Left lobe of liver (tissue), 2 donors: ENCODE data around the gene TP53BP2. TPM values are rescaled to one million over a fixed set of nuclear protein-coding genes. Genes with fewer than 3 reads are reported as not detected.
A peak's percentile ranks its signal among the peaks of the same experiment; 100 is the strongest.
"Not testable (repeated sequence)": the region's sequence is repeated elsewhere in the genome, so short reads cannot be mapped to it uniquely, and the experiment has no call there.

Experiments
- ATAC-seq: fragments of 200-7000 bp; cut with Tn5 transposase; one replicate; pipeline ENCODE4 v1.9.1; 2020; ENCODE audit warnings: mild to moderate bottlenecking, moderate library complexity
- DNase-seq: peaks from one replicate; pipeline ENCODE4 v3.0.0-alpha.2; 2020; ENCODE audit warnings: low spot score
- total RNA-seq: library from RNA; stranded (reverse); gene quantifications from one replicate; pipeline ENCODE4 v1.2.1, GENCODE V29; 2021
- donor health status: DM: no; HTN: no; CAD: no; lungs with moderate emphysema.
- donor health status: DM: no; HTN: yes; CAD: no.

Gene TP53BP2
- total RNA-seq, 1 donor from 2014 or later: 11.6 TPM

DNA sequence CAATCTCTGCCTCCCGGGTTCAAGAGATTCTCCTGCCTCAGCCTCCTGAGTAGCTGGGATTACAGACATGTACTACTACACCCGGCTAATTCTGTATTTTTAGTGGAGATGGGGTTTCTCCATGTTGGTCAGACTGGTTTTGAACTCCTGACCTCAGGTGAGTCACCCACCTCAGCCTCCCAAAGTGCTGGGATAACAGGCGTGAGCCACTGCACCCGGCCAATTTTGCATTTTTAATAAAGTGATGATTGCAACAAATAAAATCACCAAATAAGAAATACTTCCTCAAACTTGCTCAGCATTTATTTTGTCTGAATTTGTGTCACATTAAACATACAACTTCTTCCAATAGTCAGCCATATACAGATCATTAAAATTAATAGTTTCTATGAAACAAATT lies 35.8 kb downstream of the TP53BP2 start:
- not testable (repeated sequence) for DNase-seq, ATAC-seq

DNA sequence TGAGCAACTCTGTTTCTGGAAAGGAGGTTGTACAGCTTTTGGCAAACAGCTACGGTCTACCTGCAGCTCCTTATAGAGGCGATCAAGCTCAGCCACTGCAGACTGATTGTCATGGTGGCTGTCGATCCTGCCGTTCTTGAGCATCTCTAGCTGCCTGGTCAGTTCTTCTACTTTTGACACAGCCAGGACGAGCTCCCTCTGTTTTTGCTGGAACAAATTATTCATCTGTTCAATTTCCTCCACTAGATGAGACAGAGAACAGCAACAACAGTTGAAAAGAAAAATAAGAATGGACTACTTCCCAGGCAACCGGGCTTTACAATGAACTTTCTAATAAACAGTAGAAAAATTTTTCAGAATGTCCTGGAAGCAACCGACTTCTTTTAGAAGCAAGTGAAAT lies 42.5 kb downstream of the TP53BP2 start:
- DNase-seq (no peak), ATAC-seq (no peak)

DNA sequence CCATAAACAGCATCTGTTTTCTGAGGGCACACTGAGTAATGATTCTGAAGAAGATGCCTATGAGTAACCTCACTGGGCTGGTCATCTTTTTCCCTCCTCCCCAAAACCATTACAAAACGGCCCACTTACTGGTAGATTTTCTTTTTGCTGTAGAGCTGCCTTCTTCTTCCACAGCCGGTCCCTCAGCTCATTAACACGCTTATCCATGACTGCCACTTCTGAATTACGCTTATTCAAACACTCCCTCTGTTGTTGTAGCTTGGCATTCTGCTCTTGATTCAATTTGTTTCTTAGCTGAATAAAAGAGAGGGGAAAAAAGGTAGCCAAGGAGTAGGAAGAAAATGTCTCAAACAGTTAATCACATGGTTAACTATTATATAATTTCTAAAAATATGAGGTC lies 43.1 kb downstream of the TP53BP2 start:
- ATAC-seq (no peak), DNase-seq (no peak)

DNA sequence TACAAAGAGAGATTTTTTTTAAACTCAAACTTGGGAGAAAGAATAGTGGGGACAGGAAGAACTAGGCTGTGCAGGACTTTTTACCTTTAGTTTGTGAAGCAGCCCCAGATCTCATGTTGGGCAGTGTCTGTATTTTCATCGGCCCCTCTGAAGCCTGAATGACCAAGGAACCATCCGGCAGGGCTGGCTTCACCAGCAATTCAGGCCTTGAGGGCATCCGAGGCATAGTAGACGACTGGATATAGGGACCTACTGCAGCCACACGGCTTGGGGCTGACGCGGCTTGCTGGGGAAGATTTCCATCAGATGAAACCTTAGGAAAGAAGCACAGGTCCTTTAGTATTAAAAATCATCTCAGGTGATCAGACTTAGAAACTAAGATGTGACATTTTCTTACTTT lies 43.7 kb downstream of the TP53BP2 start:
- DNase-seq (no peak), ATAC-seq (no peak)

DNA sequence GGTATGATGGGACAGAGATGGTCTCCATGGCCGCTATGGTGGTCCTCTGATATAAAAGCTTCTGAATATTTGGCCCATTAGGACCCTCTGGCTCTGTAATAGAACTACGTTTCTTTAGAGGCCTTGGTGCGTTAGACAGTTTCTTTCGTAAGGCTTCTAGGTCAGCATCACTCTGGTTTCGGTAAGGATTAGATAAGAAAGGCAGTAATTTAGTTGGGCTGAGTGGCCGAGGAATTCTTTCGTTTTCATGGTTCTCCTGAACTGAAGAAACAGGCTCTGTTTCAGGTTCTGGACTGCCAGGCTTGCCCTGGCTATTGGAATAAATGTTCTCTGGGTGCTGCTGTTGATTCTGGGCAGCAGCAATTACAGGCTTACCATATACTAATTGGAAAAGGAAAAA lies 49.5 kb downstream of the TP53BP2 start:
- ATAC-seq (no peak), DNase-seq (no peak)

DNA sequence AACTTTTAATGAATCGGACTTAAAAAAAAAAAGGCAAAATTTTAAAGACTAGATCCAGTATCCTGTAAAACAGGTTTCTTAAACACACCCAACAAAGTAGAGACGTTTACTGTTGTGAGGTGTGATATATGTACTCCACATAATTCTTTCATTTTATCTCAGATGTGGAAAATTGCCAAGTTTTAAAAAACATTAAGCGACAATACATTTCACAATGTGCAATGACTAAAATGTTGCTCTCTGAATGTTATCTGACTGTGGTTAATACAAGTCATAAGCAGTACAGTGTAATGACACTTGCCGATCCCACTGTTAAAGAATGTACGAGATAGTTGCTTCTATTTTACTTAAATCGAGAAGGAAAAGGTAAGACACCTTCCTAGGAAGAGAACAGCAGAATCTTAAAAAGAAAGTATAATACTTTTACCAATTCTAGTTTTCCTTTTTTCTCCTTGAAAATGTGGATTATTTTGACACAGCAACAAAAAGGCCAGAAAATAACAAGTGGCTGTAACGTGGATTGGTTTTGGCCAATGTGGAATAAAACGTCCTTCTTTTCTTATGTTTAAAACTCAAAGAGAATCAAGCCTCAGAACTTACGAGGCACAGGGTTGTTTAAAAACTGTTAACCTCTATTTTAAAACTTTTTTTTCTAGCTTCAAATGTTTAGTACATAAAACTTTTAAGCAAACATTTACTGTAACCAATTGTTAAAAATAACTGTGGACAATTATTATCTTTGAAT lies 51.4 kb downstream of the TP53BP2 start:
- DNase-seq (no peak), ATAC-seq (no peak)

DNA sequence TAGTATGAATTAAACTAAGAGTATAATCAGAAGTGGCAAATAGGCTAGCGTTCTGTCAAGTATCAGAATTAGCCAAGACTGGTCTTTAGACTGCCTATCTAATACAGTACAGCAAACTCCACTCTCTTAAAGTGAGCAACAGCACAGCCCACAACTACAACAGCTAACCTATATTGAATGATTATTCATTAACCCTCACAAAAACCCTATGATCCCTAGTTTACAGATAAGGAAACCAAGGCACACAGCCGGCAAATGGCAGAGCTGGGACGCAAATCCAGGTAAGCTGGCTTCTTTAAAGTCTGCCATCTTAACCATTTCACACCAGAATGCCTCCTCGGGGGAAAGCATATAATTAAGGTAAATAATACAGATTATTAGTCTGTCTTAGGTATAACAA lies 52.0 kb downstream of the TP53BP2 start:
- DNase-seq (no peak), ATAC-seq (no peak)

DNA sequence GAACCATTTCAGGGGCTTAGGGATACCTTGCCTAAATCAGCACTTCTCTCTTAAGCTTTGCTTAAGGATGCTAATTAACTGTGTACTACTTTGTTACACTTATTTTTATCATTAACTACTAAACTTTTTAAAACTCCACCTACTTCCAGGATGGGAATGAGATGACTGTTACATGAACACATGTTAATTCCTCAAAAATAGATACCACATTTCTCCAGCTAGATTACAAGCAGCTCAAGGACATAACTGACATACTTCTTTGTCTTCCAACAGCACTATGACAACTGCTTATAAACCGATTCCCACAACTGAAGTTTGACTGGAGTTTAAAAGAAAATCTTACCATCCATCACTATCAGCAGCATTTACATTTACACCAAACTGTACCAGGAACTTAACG lies 53.7 kb downstream of the TP53BP2 start:
- ATAC-seq (no peak), DNase-seq (no peak)

DNA sequence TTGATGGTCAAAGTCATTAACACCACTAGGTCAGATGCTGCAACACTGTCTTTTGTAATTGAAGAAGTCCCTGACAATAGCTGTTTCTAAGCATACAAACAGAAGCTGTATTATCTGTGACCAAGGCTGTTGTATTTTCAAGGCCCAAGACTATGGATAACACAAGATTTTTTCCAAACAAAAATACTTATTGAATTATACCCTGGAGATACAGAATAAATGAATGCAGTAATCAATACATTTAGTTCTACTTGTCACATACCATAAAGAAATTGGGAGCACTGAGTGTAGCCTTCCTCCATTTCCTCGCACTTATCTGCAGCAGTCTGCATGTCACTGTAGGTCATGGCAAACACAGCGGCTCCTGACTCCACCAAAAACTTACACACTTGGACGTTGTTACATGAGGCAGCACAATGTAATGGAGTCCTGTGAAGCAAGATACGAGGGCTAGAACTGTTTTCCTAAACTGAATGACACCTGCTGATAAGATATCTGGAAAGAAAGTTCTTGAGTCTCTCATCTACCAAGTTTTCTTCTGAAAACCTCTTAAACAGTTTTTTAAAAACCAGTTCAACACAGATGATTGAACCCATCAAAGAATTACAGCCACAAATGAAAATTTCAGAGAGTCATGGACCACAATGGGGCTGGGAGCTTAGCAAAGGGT lies 56.9 kb downstream of the TP53BP2 start:
- no peak for ATAC-seq

DNA sequence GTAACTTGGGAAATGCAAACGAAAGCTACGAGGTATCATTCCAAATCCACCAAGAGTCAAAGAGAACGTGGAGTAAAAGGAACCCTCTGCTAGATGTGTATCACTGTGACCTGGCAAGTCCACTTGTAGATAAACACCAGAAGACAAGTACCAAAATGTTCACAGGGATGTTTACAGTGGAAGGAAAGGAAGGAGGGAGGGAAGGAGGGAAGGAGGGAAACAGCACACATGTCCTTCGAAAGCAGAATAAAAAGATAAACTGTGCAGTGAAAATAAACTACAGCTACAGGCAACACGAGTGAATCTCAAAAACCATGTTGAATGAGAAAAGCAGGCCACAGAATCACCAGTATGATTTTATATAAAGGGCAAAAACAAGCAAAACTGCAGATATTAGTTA lies 59.9 kb downstream of the TP53BP2 start:
- no peak for DNase-seq
- ATAC-seq: no peak

More for the DNA sequence above, 56.9 kb downstream of the TP53BP2 start:
- no peak for DNase-seq

DNA sequence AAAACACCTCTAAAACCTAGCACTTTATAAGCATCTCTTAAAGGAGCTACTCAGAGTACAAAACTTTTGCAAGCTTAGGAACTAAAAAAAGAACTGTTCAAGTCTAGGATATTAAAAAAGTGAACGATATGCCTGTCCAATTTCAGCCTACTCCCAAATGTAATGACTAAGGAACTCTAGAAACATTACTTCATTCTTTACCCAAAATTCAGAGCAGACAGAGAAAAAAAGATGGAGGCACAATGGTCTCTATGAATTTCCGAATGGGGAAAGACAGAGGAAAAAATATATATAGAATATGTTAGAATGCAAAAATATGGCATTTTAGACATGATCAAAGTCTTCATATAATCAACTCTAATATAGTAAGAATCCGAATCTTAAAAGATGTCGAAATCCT lies 61.2 kb downstream of the TP53BP2 start:
- DNase-seq: no peak
- ATAC-seq: no peak

DNA sequence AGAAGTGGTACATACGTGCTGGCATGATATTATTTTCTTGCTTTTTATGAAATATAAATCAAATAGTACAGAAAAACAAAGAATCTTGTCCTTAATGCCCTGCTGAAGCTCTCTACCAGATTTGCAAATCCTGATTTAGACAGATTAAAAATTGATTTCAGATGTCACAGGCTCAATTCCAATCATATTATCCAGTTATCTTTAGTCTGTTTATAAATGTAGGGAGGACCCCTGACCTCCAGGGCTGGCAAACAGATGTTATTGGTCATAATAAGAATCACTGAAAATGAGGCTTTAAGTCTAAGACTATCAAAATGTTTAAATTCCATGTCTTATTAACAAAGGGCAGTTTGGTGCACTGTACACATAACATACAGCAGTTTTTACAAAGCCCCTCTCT lies 62.1 kb downstream of the TP53BP2 start:
- DNase-seq (no peak), ATAC-seq (no peak)

DNA sequence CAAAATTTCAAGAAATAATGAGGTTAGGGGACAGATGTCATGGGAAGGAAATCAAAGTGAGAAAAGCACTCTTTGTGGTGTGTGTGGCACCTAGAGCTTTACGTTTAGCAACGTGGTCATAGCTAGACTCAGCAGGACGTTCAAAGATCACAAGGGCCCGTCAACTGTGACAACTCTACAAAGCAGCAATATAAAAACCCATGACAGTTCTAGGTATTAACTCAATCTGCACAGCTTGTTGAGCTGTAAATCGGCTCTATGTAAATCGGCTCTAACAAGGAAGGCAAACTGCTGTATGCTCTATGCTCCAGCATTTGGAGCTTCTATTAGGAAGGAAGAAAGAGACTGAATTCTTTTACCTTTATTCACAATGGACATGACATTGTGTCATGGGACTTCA lies 64.8 kb downstream of the TP53BP2 start:
- DNase-seq (no peak), ATAC-seq (no peak)

DNA sequence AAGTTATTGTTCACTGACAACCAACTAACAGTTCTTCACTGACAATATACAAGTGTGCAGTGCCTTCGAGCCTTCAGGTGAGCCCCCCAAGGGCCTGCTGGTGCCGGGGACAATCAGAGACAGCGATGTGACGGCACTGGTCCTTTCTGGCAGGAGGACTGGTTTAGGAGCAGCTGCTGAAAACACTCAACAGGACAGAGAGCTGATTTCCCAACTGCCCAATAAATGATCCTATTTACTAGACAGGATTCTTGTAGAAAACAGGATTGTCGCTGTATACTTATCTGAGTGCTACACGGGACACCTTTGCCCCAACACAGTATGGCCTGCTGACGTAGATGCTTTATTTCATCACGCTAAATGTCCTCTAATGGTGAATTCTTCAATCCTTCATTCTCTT lies 65.4 kb downstream of the TP53BP2 start:
- no peak for ATAC-seq

DNA sequence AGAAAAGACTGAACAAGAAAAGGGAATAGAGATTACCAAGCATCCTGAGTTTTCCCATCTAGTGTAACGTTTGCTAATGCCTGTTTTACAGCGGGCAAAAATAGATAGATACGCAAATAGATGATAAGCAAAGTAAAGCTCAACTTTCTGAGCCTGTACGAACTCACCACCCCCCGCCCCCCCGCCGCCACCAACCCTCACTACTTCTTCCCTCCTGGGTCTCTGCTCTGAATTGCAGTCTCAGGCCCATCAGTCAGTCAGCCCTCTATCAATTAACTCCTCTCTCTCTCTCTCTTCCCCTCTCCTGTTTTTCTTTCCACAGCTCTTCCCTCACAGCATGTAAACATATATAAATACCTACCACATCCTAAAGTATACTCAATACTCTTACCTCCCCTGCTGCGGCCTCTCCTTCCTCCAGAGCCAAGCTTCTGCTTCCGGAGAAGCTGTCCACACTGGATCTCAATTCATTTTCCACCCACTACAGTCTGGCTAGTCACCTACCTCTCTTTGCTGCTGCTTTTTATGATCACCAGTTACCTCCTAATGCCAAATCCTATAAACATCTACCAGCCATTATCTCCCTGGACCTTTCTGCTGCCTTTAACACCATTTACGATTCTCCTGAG lies 68.8 kb downstream of the TP53BP2 start:
- ATAC-seq (no peak), DNase-seq (no peak)

More for the DNA sequence above, 65.4 kb downstream of the TP53BP2 start:
- DNase-seq: no peak

DNA sequence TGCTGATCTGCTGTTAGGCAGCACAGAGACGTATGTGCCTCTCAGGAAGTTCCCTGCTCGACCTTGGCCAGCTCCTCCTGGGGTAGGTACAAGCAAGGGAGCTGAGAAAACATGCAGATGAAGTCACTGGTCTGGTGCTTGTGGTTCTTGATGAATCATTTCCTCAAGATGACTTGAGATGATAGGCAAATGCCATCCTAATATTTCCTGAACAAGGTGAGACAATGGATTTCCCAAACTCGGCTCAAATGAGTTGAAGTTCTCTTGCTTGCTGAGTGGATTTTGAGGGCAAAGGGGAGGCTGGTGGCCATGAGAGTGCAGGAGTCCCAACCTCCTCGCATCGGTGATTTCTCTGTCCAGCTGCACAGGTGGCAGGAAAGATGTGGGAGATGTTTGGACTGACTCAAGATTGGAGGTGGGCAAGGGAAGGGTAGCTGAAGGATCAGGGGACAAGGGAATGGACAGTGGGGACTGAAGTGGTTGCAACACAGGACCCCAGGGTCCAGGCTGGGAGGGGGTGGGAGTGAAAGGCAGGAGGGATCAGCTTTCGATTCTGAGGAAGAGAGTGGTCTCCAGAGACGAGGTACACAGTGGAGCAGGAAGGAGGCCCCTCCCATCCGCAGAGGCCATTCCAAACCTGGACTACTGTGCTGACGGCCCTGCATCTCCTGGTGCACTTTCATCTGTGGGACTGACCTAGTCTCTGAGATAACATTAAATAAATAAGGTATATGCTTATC lies 69.5 kb downstream of the TP53BP2 start:
- peak; percentile 15 for ATAC-seq
- DNase-seq: no peak

DNA sequence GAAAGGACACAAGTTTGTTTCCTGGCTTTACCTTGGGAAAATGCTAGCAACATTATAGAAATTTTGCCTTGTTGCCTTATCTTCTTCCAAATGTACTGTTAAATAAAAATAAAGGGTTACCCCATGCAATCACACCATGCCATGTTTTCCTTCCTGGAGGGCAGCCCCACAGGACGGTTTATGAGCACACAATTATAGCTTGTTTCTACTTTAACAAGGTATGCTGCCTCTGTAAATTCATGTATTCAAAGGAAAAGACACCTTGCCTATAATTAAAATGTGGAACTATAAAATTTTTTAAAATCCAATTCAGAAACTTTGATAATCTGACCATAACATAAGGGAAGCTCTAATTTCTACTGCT lies 70.1 kb downstream of the TP53BP2 start:
- ATAC-seq: no peak

DNA sequence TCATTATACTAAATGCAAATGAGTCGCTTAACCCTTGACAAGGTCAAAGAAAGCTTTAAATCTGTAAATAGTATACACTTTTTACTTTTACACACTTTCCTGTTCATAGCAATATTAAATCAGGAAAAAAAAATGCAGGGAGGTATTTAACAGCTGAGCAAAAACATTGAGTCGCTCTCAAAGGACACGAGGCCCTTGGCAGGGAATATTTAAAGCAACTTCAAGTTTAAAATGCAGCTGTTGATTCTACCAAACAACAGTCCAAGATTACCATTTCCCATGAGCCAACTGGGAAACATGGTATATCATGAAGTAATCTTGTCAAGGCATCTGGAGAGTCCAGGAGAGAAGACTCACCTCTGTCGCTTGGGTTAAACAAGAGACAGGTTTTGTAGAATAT lies 70.7 kb downstream of the TP53BP2 start:
- DNase-seq (no peak), ATAC-seq (no peak)

More for the DNA sequence above, 70.1 kb downstream of the TP53BP2 start:
- no peak for DNase-seq

DNA sequence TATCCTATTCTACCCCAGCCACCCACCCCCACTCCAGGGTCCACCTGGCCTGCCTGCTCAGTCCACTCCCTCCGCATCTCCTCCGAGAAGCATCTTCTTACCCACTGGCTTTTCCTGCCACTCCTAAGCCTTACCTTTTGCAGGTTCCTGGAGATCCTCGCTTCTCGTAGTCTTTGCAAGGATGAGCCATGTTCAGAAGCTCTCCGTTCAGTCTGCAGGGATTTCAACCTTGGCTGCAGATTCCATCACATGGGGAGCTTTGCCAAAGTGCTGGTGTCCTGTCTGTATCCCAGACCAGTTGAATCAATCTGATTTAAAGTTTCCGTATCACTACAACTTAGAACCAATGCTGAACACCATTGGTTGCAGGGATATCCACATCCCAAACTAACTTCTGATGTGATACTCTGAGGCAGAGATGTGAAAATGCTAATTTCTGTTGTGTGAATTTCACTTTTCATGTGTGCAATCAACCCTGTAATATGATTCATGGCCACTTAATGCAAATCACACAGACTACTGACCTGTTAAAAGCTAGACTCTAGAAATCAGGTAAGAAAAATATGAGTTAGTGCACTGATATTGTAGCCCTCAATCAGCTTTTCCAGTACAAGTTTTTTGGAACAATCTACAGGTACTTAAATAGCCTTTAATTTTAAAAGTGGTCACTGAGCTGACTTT lies 71.5 kb downstream of the TP53BP2 start:
- DNase-seq (no peak), ATAC-seq (no peak)

DNA sequence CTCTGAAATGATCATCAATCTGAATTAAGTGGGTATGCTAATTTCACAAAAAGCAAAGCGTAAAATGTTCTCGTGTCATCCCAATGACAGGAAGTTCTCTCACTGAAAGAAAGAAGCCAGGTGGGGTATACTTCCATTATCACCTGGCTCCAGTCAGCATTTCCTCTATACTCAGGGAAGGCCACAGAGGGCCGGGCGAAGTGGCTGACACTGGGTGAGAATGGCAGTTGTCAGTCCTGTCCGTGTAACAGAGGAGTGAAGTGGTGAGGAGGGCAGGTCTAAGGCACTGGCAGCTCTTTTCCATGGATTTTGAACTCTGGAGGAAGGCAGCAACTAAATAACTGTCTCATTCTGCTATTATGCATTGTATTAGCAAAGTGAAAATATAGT lies 73.0 kb downstream of the TP53BP2 start:
- DNase-seq (no peak), ATAC-seq (no peak)
